Large intestine (tissue), 3 donors: ENCODE data around the gene SLC49A3. TPM values are rescaled to one million over a fixed set of nuclear protein-coding genes. Genes with fewer than 3 reads are reported as not detected.
A peak's percentile ranks its signal among the peaks of the same experiment; 100 is the strongest.

Source experiments
- DNase-seq, 2 donors: peaks; one replicate each; pipeline versions ENCODE4 v3.0.0 to v3.0.0-alpha.2; 2013
- H3K27ac ChIP-seq: one replicate; pipeline ENCODE4 v1.5.1; 2013; ENCODE audit warnings: low read length
- H3K27me3 ChIP-seq: 2 replicates; pipeline ENCODE4 v1.6.1; 2013; ENCODE audit warnings: low read length; ENCODE audit not compliant: control insufficient read depth, insufficient read depth
- H3K36me3 ChIP-seq: 2 replicates; pipeline ENCODE4 v1.6.1; 2013; ENCODE audit warnings: low read length; ENCODE audit not compliant: control insufficient read depth, insufficient read depth
- H3K4me1 ChIP-seq: one replicate; pipeline ENCODE4 v1.6.1; 2013; ENCODE audit warnings: low read length; ENCODE audit not compliant: control insufficient read depth, insufficient read depth
- H3K4me3 ChIP-seq: one replicate; pipeline ENCODE4 v1.5.1; 2013; ENCODE audit warnings: low read length
- H3K9me3 ChIP-seq: one replicate; pipeline ENCODE4 v1.6.1; 2013; ENCODE audit warnings: mild to moderate bottlenecking, low read depth, low read length, moderate library complexity; ENCODE audit not compliant: control insufficient read depth
- WGBS: methylation state at CpG from one replicate; pipeline ENCODE4 v1.1.5; 2013; ENCODE audit warnings: low lambda C conversion rate; ENCODE audit not compliant: insufficient coverage; 5-methylcytosine and 5-hydroxymethylcytosine counted together
- polyA plus RNA-seq: library from polyadenylated mRNA; unstranded; fragments of 120-200 nt; gene quantifications from one replicate; pipeline ENCODE4 v1.2.1, GENCODE V29; 2013

Gene SLC49A3
- polyA plus RNA-seq, 1 donor = 4.6 TPM

- no CpG with 5 or more reads among the region's 22 CpGs for WGBS
- H3K4me3 ChIP-seq = no peak overlapping the region
- H3K4me1 ChIP-seq = peaks cover 2% of the 10 kb centered on the region
- peaks cover 3% of the 10 kb centered on the region for H3K36me3 ChIP-seq
- DNase-seq = no peak
- no peaks in the 10 kb centered on the region for H3K27me3 ChIP-seq
- H3K9me3 ChIP-seq = peaks cover 6% of the 10 kb centered on the region
- no peak overlapping the region for H3K27ac ChIP-seq
Observed at GRCh38 chr4:665751-666435, 23.1 kb downstream of the SLC49A3 start.

GRCh38 chr4:665381-665750 is 23.6 kb downstream of the SLC49A3 start:
- no peak overlapping the region for H3K4me3 ChIP-seq
- no peak for DNase-seq
- no peaks in the 10 kb centered on the region for H3K36me3 ChIP-seq
- WGBS = no CpG with 5 or more reads among the region's 12 CpGs
- no peaks in the 10 kb centered on the region for H3K27me3 ChIP-seq
- H3K9me3 ChIP-seq = peaks cover 6% of the 10 kb centered on the region
- no peak overlapping the region for H3K27ac ChIP-seq
- H3K4me1 ChIP-seq = peaks cover 2% of the 10 kb centered on the region

- Histone ChIP-seq H3K27ac (no peak overlapping the region), H3K4me3 (no peak overlapping the region), H3K4me1 (peaks cover 2% of the 10 kb centered on the region), H3K9me3 (peaks cover 6% of the 10 kb centered on the region), H3K36me3 (no peaks in the 10 kb centered on the region), H3K27me3 (no peaks in the 10 kb centered on the region)
- no peak for DNase-seq
- no CpG with 5 or more reads among the region's 24 CpGs for WGBS
Observed at GRCh38 chr4:664713-665231, 24.2 kb downstream of the SLC49A3 start.

GRCh38 chr4:663438-664428 is 25.2 kb downstream of the SLC49A3 start:
- WGBS = no CpG with 5 or more reads among the region's 80 CpGs
- Histone ChIP-seq H3K4me3 (peak overlapping the region; percentile 69), H3K27ac (no peak overlapping the region), H3K4me1 (peaks cover 2% of the 10 kb centered on the region), H3K36me3 (no peaks in the 10 kb centered on the region), H3K27me3 (no peaks in the 10 kb centered on the region), H3K9me3 (peaks cover 6% of the 10 kb centered on the region)
- peak in 1 of 2 donors; percentile 75 for DNase-seq

- H3K9me3 ChIP-seq = peaks cover 6% of the 10 kb centered on the region
- H3K36me3 ChIP-seq = no peaks in the 10 kb centered on the region
- WGBS = no CpG with 5 or more reads among the region's 20 CpGs
- H3K4me1 ChIP-seq = peaks cover 2% of the 10 kb centered on the region
- no peaks in the 10 kb centered on the region for H3K27me3 ChIP-seq
- no peak for DNase-seq
- peak overlapping the region; percentile 69 for H3K4me3 ChIP-seq
- no peak overlapping the region for H3K27ac ChIP-seq
Observed at GRCh38 chr4:663046-663437, 25.9 kb downstream of the SLC49A3 start.

- Histone ChIP-seq H3K27ac (no peak overlapping the region), H3K9me3 (peaks cover 7% of the 10 kb centered on the region), H3K4me3 (no peak overlapping the region), H3K4me1 (peaks cover 2% of the 10 kb centered on the region), H3K27me3 (no peaks in the 10 kb centered on the region), H3K36me3 (no peaks in the 10 kb centered on the region)
- no peak for DNase-seq
- no CpG with 5 or more reads among the region's 42 CpGs for WGBS
Observed at GRCh38 chr4:661881-662761, 26.8 kb downstream of the SLC49A3 start.

- Histone ChIP-seq H3K4me3 (no peak overlapping the region), H3K27ac (no peak overlapping the region), H3K27me3 (no peaks in the 10 kb centered on the region), H3K36me3 (no peaks in the 10 kb centered on the region), H3K4me1 (peaks cover 2% of the 10 kb centered on the region), H3K9me3 (peaks cover 10% of the 10 kb centered on the region)
- no CpG with 5 or more reads among the region's 3 CpGs for WGBS
- DNase-seq = no peak
Observed at GRCh38 chr4:661231-661630, 27.7 kb downstream of the SLC49A3 start.

GRCh38 chr4:660401-660800 is 28.6 kb downstream of the SLC49A3 start:
- DNase-seq = no peak

GRCh38 chr4:659851-660250 is 29.1 kb downstream of the SLC49A3 start:
- no CpG with 5 or more reads among the region's 8 CpGs for WGBS
- peaks cover 2% of the 10 kb centered on the region for H3K4me1 ChIP-seq
- peaks cover 9% of the 10 kb centered on the region for H3K27me3 ChIP-seq
- H3K27ac ChIP-seq = no peak overlapping the region
- H3K36me3 ChIP-seq = no peaks in the 10 kb centered on the region
- H3K4me3 ChIP-seq = no peak overlapping the region
- no peak for DNase-seq
- peaks cover 8% of the 10 kb centered on the region for H3K9me3 ChIP-seq

More at GRCh38 chr4:660401-660800, 28.6 kb downstream of the SLC49A3 start:
- 100% methylated on average over 1 of the region's 10 CpGs for WGBS
- Histone ChIP-seq H3K4me3 (no peak overlapping the region), H3K36me3 (no peaks in the 10 kb centered on the region), H3K9me3 (peaks cover 10% of the 10 kb centered on the region), H3K27ac (no peak overlapping the region), H3K4me1 (peaks cover 2% of the 10 kb centered on the region), H3K27me3 (peaks cover 5% of the 10 kb centered on the region)
